ENCODE results near the gene AANAT.

AANAT gene

DNA sequence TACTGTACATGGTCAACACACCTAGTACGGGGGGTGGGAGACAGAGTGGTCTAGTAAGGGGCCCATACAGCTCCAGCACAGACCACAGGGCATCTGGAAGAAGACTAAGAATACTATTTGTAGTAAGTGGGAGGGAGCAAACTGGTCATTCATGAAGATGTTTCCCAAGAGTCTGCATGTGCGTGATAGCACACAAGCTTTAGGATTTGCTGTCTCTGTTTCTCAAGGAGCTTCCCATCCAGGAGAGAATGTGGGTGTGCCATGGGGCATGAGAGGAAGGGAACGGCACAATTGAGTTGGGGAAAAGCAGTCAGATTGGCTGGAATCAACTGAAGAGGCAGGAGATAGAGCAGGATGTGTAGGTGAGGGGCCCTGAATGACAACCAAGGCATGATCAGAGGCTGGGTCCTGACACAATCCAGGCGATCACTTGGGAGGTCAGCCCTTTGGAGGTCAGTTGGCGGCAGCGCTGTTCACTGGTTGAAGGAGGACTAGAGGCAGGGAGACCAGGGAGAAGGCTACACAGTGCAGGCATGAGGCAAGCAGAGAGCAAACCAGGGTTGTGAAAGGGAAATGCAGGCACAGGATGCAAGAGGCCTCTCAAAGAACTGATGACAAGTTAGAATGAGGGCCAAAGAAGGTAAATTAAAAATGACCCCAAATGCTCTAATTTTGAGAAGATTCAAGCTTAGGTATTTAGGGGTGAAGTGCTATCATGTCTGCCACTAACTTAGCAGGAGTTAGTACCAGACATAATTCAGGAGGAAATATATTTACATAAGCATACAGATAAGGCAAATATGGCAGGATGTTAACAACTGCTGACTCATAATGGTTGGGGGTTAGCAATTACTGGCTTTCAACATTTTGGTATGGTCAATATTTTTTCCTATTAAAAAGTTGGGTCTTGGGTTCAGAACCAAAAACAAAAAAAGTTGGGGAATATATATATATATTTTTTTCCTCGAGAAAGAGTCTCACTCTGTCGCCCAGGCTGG is 24.8 kb upstream of the AANAT start:
- no peak for DNase-seq (ENCODE audit: low read depth)

DNA sequence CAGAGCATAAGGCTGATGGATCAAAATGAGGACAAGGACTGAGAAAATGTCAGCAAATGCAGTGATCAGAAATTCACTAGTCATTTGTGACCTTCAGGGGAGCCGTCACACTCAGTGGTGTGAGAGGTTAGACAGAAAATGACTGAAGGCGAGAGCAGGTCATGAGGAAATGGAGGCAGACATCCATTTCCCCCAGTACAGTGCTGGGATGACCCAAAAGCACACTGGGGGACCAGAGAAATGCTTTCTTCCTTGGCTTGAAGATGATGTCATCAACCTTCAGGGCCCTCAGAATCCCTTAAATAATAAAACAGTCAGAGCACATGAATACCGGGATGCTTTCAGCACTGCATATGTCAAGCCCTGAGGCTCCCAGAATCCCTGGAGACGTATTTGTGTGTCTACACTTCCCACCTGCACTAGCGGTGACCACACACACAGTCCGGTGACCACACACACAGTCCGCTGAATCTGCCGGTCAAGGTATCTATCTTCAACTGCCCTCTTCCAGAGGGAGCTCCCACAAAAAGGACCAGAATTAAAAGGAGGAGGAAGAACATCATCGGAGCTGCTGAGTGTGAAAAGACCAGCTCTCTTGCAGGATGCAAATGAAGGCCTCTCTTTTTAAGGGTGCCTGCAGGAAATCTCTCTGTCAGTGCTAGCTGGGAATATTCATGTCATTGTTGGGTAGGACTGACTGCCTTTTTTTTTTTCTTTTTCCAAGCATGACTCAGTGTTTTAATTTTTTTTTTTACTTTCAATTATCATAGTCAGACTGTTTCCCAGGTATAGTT is 22.7 kb upstream of the AANAT start:
- no peak for DNase-seq (ENCODE audit: low read depth)

DNA sequence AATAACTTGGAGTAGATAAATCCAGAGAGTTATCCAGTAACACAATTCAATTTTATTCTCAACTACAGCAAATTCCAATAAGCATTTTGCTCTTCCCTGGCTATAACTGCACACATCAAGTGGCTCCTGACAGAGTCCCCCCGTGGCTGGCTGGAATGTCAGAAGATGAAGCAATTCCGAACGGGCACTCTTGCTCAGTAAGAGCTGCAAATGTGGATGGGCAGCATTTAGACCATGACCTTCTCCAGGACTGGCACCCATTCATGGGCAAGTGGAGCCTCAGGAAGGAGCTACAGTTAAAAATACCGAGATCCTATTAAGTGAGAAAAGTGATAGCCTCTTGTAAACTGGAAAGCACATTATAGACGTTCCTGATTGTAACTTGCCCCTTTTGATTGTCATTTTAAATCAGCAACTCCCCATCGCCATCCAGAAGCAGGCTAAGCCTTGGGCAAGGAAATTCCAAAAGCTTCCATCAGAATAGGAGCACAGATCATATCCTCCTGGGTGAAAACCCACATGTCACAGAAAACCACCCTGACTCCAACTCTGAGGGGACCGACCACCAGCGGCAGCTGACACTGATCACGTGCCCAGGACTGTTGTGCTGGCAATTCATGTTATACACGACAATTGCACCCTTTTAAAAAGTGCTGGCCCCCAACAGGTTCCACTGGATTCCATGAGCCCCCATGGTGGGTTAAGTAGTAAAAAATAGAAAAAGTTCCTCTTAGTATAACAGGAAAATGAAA is 21.5 kb upstream of the AANAT start:
- DNase-seq (ENCODE audit: low read depth), result no peak

DNA sequence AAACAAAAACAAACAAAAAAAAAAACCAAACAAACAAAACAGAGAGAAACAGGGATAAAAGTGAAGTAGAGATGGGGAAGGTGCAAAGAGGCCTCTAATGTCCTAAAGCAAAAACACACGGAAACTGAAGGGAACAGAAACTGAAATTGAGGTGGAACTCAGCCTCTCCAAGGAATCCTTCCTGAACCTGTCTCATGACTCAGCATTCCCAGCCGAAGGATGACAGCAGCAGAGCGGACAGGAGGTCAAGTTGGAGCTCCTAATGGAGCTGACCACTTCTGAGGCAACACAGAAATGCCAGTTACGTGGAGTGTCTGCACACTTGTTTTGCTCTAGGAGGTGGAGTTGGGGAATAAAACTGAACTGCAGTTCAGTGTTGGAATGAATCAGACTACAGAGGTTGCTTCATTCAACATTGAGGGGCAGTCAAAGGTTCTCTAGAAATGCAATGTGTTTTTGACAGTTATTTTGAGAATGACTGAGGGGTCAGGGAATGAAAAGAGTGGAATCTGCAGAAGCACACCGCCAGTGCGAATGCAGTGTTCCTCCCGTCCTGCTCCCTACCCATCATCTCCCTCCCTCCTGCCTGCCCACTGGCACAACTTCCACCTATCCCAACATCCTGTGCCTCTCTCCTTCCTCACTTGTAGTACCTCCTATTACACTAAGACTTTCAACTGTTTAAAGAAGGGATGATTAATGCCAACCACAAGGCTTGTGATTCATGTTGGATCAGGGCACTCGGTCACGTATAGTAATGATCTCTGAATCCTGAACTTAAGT is 20.8 kb upstream of the AANAT start:
- no peak for DNase-seq (ENCODE audit: low read depth)

DNA sequence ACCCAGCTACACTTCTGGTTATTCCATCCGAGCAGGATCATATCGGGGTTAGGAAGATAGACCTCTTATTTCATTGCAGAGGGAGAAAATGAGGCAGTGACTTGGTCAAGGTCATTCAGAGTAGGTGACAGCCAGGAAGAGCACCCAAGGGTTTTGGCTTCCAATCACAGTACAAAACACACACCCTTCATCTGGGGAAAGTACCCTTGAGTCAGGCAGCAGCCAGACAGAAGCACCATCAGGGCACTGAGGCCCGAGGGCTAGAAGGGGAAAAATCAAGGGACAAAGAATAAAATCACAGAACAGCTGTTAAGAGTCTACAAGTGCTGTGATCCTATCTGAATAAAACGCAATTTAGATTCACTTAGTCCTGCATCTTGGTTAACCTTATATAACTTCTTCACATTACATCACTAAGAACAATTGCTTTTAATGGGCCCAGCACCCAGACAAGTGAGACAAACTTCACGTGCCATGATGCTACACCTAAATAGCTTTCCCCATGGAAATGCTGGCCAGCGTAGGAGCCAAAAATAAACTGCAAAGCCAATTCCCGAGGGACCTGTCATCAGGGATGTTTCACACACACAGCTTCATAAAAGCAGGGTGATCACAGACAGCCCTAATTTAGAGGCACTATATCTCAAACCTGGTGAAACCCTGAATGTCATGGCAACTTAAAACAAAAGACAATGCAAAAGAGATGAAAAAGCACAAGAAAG is 19.3 kb upstream of the AANAT start:
- DNase-seq (ENCODE audit: low read depth), result no peak

DNA sequence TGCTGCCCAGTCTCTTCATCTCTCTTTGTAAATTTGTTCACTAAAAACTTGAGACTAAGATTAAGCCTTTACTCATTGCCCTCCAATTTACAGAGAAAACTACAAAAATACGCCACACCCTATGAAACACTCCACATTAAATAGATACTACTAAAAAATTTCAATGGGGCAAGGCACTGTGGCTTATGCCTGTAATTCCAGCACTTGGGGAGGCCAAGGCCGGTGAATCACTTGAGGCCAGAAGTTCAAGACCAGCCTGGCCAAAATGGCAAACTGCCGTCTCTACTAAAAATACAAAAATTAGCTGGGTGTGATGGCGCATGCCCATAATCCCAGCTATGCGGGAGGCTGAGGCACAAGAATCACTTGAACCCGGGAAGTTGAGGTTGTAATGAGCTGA is 18.3 kb upstream of the AANAT start:
- DNase-seq (ENCODE audit: low read depth), result no peak

DNA sequence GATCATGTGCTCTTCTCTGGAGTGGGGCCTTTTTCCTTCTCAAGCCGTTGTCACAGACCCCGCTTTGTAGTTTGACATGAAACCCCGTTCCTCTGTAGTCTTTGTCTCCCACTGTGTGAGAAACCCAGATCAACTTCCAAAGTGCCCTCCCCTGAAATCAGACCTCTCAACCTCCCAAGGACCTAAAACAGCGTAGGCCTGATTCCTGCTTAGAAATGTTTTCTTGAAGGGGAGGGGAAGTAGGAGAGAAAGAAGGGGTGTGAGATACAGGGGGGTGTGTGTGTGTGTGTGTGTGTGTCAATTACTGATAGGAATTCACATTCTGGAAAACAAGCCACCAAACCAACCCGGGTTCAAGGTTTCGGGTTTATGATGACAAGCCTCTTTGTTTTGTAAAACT is 15.9 kb upstream of the AANAT start:
- no peak for DNase-seq (ENCODE audit: low read depth)

DNA sequence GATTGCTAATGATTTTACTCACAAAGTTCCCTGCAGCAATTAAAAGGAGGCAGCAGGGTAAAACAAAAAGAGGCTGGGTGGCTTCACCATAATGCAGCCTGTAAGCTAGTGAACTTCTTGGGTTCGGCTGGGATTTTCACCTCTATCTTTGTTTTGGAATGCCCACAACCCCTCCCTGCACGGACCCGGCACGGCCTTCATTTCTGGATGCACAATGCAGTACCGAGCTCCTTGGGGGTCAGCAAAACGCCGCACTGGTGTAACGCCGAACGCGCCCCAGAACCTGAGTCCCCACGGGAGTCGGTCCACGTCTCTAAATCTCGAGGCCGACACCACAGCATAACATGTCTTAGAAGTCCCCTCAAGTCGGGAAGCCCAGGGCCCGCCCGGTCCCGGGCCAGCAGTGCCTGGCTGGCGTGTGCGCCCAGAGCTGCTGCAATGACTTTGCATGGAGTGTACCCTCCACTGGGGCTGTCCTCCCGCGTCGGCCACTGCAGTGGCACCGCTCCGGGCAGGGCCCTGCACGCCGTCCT is 15.2 kb upstream of the AANAT start:
- DNase-seq (ENCODE audit: low read depth), result no peak

DNA sequence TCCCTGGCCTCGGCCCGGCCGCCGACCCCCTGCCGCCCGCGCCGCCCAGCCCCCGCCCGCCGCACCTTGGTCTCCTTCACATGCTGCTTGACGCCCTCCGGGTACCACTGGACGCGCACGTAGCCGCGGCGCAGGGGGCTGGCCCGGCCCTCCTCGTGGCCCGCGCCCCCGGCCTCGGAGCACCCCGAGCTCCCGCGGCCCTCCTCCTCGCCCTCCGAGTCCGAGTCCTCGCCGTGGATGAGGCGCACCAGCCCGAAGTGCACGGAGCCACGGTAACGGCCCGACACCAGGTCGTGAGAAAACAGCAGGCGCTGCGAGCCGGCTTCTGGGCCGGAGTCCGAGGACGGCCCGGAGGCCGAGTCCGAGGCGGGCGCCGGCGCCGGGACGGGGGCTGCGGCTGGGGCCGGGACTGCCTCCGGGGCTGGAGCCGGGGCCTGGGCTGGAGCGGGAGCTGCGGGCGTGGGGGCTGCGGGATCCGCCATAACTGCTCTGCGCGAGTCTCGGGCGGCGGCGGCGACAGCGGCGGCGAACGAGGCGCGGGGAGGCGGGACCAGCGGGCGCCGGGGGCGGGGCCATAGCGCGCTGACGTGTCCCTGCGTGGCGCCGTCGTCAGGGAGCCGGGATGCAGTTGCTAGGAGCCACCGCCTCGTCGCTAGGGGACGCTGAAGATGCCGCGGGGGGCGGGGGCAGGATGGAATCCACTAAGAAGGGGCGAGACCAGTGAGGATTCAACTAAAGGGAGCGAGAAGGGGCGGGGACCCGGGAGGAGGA is 14.6 kb upstream of the AANAT start, which contains the start of gene UBE2O:
Gene UBE2O (minus strand): TSS at position 493 of the 771 bp plus-strand sequence. CDS start 11 bp downstream, at position 482.
- DNase-seq (ENCODE audit: low read depth), result peak; percentile 89

DNA sequence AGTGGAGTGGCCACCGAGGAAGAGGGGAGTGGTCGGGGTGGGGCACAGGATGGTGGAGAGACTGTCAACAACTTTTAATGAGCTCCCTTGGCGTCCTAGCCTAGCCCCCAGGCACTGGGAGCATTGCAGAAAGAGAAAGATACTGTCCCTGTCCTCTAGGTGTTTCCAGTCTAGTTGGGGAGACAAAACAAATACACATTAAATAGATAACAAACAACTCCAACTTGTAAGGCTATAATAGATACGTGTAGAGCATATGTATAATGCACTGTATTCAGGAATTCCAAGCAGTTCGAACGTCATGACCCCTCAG is 14.0 kb upstream of the AANAT start:
- DNase-seq (ENCODE audit: low read depth), result no peak

DNA sequence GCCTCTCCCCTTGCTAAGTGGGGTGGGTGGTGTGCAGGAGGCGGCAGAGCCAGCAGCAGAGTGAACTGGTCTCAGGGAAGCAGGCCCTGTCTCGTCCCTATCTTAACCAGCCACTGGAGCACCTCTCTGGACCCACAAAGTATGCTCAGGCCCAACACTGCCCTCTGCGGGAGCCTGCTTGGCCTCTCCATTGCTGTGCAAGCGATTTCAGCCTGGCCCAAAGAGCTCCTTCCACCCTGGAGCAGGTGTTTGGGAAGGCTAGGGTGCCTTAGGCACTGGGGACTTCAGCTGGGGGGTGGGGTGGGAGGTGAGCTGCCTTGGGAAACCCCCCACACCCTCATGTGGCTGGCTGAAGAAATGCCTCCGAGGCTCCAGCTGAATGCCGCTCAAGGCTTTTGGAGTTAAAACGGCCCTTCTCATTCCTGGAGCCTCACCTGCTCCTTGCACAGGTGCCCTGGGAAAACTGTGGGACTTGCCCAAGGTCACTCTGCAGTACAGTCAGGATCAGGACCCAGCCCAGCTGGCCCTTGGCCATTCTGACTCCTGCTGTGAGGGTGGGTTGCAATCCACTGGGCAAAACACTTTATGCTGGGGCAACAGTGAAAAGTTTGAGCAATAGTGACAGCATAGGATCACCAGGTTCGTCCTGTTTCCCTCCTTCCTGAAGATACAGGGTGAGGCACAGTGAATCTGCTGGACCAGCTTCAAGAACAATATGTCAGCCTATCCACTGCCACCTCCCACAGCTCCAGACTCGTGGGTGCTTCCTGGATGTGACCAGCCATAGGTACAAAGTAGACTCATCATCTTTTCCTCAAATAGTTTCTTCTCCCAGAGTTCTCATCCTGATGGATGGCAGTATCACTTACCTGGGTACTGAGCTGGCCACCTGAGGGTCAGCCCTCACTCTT is 8.6 kb upstream of the AANAT start:
- DNase-seq (ENCODE audit: low read depth), result no peak

DNA sequence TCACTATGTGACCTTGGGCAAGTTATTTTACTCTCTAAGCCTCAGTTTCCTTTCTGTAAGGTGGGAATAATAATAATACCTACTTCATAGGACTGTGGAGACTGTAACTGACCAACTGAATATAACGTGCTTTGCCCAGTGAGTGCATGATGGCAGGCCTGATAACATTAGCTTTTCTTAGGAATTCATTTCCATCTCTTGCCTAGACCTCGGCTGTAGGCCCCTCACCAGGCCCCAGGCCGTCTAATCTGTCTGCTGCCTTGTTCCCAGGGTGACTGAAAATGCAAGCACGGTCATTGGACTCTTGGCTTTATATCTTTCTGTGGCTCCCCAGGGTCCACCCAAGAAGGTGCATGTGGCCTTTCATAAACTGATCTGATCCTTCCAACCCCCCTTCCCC is 7.7 kb upstream of the AANAT start:
- DNase-seq (ENCODE audit: low read depth), result no peak

DNA sequence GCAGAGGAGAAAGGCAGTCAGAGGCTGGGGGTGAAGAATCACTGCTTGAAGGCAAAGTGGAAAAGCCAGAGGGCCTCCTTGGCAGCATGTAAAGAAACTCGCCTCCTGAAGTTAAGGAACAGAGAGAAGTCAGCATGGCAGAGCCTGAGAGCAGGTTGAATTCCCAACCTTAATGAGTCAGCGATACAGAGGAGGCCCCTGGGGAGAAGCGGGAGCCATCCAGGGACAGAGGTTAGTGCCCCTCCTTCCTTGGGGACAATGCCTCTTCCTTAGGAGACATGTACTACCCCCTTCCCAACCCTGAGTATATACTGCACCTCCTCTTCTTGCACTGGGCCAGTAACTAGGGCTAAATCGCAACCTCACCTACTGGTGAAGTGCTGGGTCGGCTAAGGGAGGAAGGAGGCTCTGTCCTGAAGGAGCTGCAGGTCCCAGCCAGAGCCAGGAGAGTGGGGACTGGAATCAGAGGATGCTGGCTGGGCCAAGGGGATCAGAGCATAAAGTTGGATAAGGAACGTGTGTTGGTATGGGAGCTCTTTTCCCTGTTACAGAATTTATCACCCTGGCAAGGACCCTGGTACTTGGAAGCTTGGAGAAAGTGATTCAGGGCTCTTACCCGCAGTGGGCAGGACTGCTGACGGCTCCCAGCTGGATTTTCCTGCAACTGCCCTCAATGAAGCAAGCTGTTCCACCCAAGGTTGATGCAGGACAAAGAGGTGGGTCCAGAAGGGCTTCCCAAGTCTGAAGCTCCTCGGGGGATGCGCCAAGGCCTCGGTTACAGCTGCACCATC is 5.4 kb upstream of the AANAT start:
- DNase-seq (ENCODE audit: low read depth), result no peak

DNA sequence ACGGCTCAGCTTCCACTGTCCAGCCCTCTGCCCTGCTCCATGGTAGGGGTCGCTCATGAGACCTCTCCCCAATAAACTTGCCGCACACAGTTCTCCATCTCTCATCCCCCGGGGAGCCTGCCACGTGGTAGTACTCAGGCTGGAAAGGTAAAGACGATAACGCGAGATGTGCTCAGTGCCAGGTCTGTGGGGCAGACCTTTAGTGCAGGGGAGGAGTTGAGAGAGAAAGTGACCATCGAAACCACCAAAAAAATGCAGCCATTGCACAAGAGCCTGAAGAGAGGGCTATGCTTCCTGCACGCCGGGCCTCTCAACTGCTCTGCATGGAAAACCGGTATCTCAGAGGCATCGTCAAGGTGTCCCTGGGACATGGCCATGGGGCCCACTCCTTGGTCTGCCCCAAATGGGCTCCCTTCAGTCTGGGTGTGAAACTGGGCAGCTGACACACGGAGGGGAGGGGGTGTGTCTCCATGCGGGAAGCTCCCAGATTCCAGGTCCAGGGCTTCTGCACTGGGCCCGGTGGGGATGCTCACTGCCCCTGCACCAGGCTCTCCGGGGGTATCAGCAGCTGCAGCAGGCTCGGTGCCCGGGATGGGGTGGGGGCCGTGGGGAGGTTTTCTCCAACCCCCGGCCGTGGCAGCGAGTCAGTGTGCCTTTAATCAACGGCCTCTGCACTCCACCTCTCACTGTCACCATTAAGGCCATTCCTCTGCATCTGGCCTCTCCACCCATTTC is 4.7 kb upstream of the AANAT start:
- DNase-seq (ENCODE audit: low read depth), result no peak

DNA sequence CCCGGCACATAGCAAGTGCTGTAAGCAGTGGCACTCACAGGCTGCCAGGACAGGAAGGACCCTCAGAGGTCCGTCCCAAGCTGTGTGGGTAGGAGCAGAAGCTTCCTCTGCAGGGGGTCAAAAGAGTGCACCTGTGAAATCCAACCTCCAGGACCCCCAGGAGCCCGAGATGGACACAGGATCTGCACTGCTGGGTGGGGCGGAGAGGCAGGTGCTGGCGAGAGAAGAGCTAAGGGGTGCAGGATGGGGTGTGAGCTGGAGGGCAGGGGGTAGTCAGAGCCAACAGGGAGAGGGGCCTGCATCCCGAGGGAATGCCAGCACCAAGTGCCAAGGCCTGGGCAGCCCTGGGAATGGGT is 650 bp upstream of the AANAT start:
- DNase-seq (ENCODE audit: low read depth), result no peak

DNA sequence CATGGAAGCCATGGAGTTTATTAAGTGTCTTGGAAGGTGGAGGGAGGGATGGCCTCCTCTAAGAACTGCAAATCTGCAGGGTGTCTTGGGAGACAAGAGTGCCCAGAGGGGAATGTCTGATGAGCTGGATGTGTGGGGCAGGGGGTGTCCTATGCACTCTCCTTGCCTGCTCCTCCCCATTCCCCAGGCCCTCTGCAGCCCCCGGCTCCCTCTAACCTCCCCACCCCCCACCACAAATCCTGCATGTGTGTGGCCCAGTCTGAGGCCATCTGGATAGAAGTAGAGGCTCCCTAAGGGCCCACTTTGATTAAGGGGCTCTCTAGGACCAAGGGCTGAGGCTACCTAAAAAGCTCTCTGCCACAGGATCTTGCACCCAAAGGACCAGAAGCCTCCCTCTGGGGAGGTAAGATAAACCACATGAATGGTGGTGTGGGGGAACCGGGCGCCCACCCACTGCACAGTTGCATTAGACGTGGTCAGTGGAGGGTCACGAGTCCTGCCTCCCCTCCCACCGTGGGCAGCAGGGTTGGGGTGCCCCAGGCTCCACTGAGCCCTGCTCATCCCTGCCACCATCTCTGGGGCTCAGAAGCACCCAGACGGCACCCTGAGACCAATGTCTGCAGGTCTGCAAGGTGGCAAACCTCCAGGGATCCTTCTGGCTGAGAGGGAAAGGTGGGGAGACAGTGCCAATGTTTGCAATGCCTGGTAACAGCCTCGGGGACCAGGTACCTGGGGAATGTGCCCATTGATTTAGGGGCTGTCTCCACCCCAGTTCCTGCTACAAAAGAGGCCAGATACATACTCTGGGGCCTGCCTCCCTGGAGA is 618 bp downstream of the AANAT start:
- DNase-seq (ENCODE audit: low read depth), result no peak

DNA sequence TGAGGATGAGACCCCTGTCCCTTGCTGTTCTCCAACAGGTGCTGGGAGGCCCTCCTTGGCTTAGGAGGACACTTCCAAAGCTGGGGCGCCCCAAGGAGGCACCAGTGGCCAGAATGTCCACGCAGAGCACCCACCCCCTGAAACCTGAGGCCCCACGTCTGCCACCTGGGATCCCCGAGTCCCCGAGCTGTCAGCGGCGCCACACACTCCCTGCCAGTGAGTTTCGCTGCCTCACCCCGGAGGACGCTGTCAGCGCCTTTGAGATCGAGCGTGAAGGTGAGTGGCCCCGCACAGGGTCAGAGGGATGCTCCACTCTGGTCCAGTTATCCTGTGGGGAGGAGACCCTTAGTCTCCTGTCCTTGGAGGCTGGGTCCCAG is 1.2 kb downstream of the AANAT start:
- DNase-seq (ENCODE audit: low read depth), result no peak

Data from activated T-cell treated with anti-CD3 and anti-CD28 coated beads for 24 hours (primary cell).